K562 (cell line): ENCODE measurements around the gene PIP5K1B. TPM values are rescaled to one million over a fixed set of nuclear protein-coding genes. Genes with fewer than 3 reads are reported as not detected.

Experiments
- ADNP ChIP-seq: fragments of 200-800 bp; sonication (Bioruptor generic); IDR thresholded peaks from 2 replicates; pipeline ENCODE4 v1.6.1; 2016; ENCODE audit warnings: missing genetic modification characterization, missing compliant biosample characterization
- ARID2 ChIP-seq: fragments of 450-650 bp; IDR thresholded peaks from 2 replicates; pipeline ENCODE4 v1.6.1; 2017; ENCODE audit warnings: antibody characterized with exemption, mild to moderate bottlenecking
- BACH1 ChIP-seq: fragments of 200-800 bp; sonication (Bioruptor generic); IDR thresholded peaks from 2 replicates; pipeline ENCODE4 v1.6.1; 2016; ENCODE audit warnings: missing genetic modification characterization, missing compliant biosample characterization
- BCOR ChIP-seq: fragments of 450-650 bp; IDR thresholded peaks from 2 replicates; pipeline ENCODE4 v1.6.1; 2016
- ELF1 ChIP-seq: fragments of 200-800 bp; sonication (Bioruptor generic); IDR thresholded peaks from 2 replicates; pipeline ENCODE4 v1.6.1; 2016; ENCODE audit warnings: missing genetic modification characterization, missing compliant biosample characterization
- ETV5 ChIP-seq: sonication (generic); formaldehyde crosslinking; IDR thresholded peaks from 2 replicates; pipeline ENCODE4 v1.4.0; 2020; ENCODE audit warnings: low read depth, mild to moderate bottlenecking, missing genetic modification reagents
- EWSR1 ChIP-seq: fragments of 450-650 bp; IDR thresholded peaks from 2 replicates; pipeline ENCODE4 v1.6.1; 2018; ENCODE audit warnings: borderline replicate concordance, mild to moderate bottlenecking, low read depth, moderate library complexity; ENCODE audit not compliant: partially characterized antibody
- FOXO4 ChIP-seq: fragments of 450-650 bp; formaldehyde crosslinking; IDR thresholded peaks from 2 replicates; pipeline ENCODE4 v1.4.0; 2020; ENCODE audit warnings: mild to moderate bottlenecking, moderate library complexity
- HCFC1 ChIP-seq: IDR thresholded peaks from 2 replicates; pipeline ENCODE4 v1.6.1; 2012; ENCODE audit warnings: low read depth, low read length, improper control_type of control experiment
- HNRNPLL ChIP-seq: fragments of 200-400 bp; formaldehyde crosslinking; IDR thresholded peaks from 2 replicates; pipeline ENCODE4 v1.6.1; 2017; ENCODE audit warnings: low read length, low read depth, mild to moderate bottlenecking; ENCODE audit not compliant: poor library complexity, severe bottlenecking
- HOXB6 ChIP-seq: fragments of 250-450 bp; sonication (Bioruptor Pico); IDR thresholded peaks from 2 replicates; pipeline ENCODE4 v1.5.1; 2022; ENCODE audit warnings: mild to moderate bottlenecking, borderline replicate concordance
- ILF3 ChIP-seq: fragments of 450-650 bp; IDR thresholded peaks from 2 replicates; pipeline ENCODE4 v1.6.1; 2018; ENCODE audit warnings: antibody characterized with exemption, mild to moderate bottlenecking, moderate library complexity, borderline replicate concordance
- KAT8 ChIP-seq: fragments of 450-650 bp; IDR thresholded peaks from 2 replicates; pipeline ENCODE4 v1.6.1; 2016; ENCODE audit warnings: low read depth, mild to moderate bottlenecking
- KLF10 ChIP-seq: fragments of 250-450 bp; sonication (Bioruptor Pico); IDR thresholded peaks from 2 replicates; pipeline ENCODE4 v1.6.1; 2021; ENCODE audit warnings: matching md5 sums
- NCOA4 ChIP-seq: fragments of 450-650 bp; IDR thresholded peaks from 2 replicates; pipeline ENCODE4 v1.6.1; 2018; ENCODE audit warnings: mild to moderate bottlenecking; ENCODE audit not compliant: partially characterized antibody
- NFRKB ChIP-seq: fragments of 450-650 bp; IDR thresholded peaks from 2 replicates; pipeline ENCODE4 v1.6.1; 2016; ENCODE audit warnings: low read depth
- PHF21A ChIP-seq: fragments of 450-650 bp; IDR thresholded peaks from 2 replicates; pipeline ENCODE4 v1.6.1; 2017; ENCODE audit warnings: low read depth, borderline replicate concordance
- POLR2G ChIP-seq: fragments of 200-400 bp; formaldehyde crosslinking; IDR thresholded peaks from 2 replicates; pipeline ENCODE4 v1.6.1; 2017; ENCODE audit warnings: low read depth, mild to moderate bottlenecking, antibody characterized with exemption, low read length, moderate library complexity
- PTBP1 ChIP-seq: fragments of 200-400 bp; formaldehyde crosslinking; IDR thresholded peaks from 2 replicates; pipeline ENCODE4 v1.6.1; 2017; ENCODE audit warnings: low read depth, low read length
- RBM14 ChIP-seq: fragments of 200-400 bp; formaldehyde crosslinking; IDR thresholded peaks from 2 replicates; pipeline ENCODE4 v1.6.1; 2018; ENCODE audit warnings: low read depth, mild to moderate bottlenecking, low read length, moderate library complexity, borderline replicate concordance; ENCODE audit not compliant: insufficient read depth
- RBM34 ChIP-seq: fragments of 200-400 bp; formaldehyde crosslinking; IDR thresholded peaks from 2 replicates; pipeline ENCODE4 v1.6.1; 2018; ENCODE audit warnings: low read length, borderline replicate concordance; ENCODE audit not compliant: insufficient read depth
- SIN3B ChIP-seq: fragments of 450-650 bp; IDR thresholded peaks from 2 replicates; pipeline ENCODE4 v1.6.1; 2017; ENCODE audit warnings: low read depth, mild to moderate bottlenecking, moderate library complexity
- SMAD2 ChIP-seq: fragments of 150-350 bp; IDR thresholded peaks from 2 replicates; pipeline ENCODE4 v1.6.1; 2014; ENCODE audit warnings: low read depth, mild to moderate bottlenecking, low read length
- SMAD4 ChIP-seq: fragments of 250-450 bp; sonication (Bioruptor Pico); conservative IDR thresholded peaks from 2 replicates; pipeline ENCODE4 v1.8.0; 2021; ENCODE audit warnings: inconsistent platforms, mild to moderate bottlenecking, moderate library complexity
- SMARCB1 ChIP-seq: IDR thresholded peaks from 2 replicates; pipeline ENCODE4 v1.6.1; 2011; ENCODE audit warnings: improper control_type of control experiment, low read depth; ENCODE audit not compliant: insufficient read length
- TFAM ChIP-seq: fragments of 250-450 bp; sonication (Bioruptor Pico); conservative IDR thresholded peaks from 2 replicates; pipeline ENCODE4 v1.5.0; 2021; ENCODE audit warnings: mild to moderate bottlenecking, moderate library complexity
- ZNF146 ChIP-seq: IDR thresholded peaks from one replicate; pipeline ENCODE4 v1.6.1; 2018; ENCODE audit warnings: missing compliant biosample characterization; ENCODE audit not compliant: unreplicated experiment
- ZNF217 ChIP-seq: sonication (generic); formaldehyde crosslinking; IDR thresholded peaks from 2 replicates; pipeline ENCODE4 v1.8.0; 2022; ENCODE audit warnings: mild to moderate bottlenecking, missing genetic modification reagents
- ZNF274 ChIP-seq: IDR thresholded peaks from 2 replicates; pipeline ENCODE4 v1.6.1; 2011; ENCODE audit warnings: low read depth, mild to moderate bottlenecking, low read length, moderate library complexity, borderline replicate concordance
- ZNF347 ChIP-seq: fragments of 450-650 bp; formaldehyde crosslinking; IDR thresholded peaks from 2 replicates; pipeline ENCODE4 v1.4.0; 2020; ENCODE audit warnings: low read depth, mild to moderate bottlenecking, moderate library complexity
- ZNF584 ChIP-seq: fragments of 200-800 bp; sonication (Bioruptor generic); IDR thresholded peaks from 2 replicates; pipeline ENCODE4 v1.6.1; 2016; ENCODE audit warnings: low read depth, mild to moderate bottlenecking, missing genetic modification characterization, missing compliant biosample characterization
- ZNF764 ChIP-seq: fragments of 250-450 bp; sonication (Bioruptor Pico); IDR thresholded peaks from 2 replicates; pipeline ENCODE4 v1.4.0; 2020; ENCODE audit warnings: low read depth, mild to moderate bottlenecking, moderate library complexity
- ZNF77 ChIP-seq: fragments of 250-450 bp; sonication (Bioruptor Pico); IDR thresholded peaks from 2 replicates; pipeline ENCODE4 v1.5.0; 2020
- ZNF778 ChIP-seq: fragments of 450-650 bp; formaldehyde crosslinking; IDR thresholded peaks from 2 replicates; pipeline ENCODE4 v1.4.0; 2020; ENCODE audit warnings: mild to moderate bottlenecking, moderate library complexity
- polyA plus RNA-seq, 8 experiments: library from polyadenylated mRNA; depleted of rRNA in 4 of 8; stranded (reverse) in 5 of 8; unstranded in 3 of 8; fragments of >200 nt; fragmentation: Nextera tagmentation in 2 of 8; fragmentation: Illumina TruSeq in 1 of 8; extraction: Ambion mirVana in 2 of 8; extraction: Trizol in 1 of 8; gene quantifications; 2 replicates each; pipeline versions ENCODE4 v1.2.1 to v1.2.3, GENCODE V29; 2011 to 2014; ENCODE audit warnings: inconsistent platforms in 1 of 8, missing spikeins in 1 of 8
- total RNA-seq, 7 experiments: library from RNA; depleted of rRNA in 6 of 7; stranded (reverse); fragments of >200 nt in 6 of 7; fragmentation: Illumina TruSeq in 2 of 7; extraction: Trizol in 2 of 7; gene quantifications; 2 replicates each; pipeline versions ENCODE4 v1.2.1 to v1.2.3, GENCODE V29; 2011 to 2021; ENCODE audit warnings: low replicate concordance in 1 of 7

Gene PIP5K1B
- total and polyA plus RNA-seq, 9 of the 15 experiments (the other 6 are each of a cell fraction or from before 2014, with no cell fraction given): 3.1 to 12.9 (median 7.4) TPM

GRCh38 chr9:68747043-68747533, 42.0 kb downstream of the PIP5K1B start (continued):
- TF ChIP-seq FOXO4 (CRISPR knock-in tag): no peak
- TF ChIP-seq ZNF217 (CRISPR knock-in tag): no peak
- TF ChIP-seq SIN3B: no peak
- no peak for TF ChIP-seq ZNF77
- no peak for TF ChIP-seq RBM34
- TF ChIP-seq KAT8: no peak
- peak; percentile 68 for TF ChIP-seq BCOR
- no peak for TF ChIP-seq ARID2
- no peak for TF ChIP-seq NCOA4
- TF ChIP-seq ZNF347 (CRISPR knock-in tag): no peak
- TF ChIP-seq ZNF778 (CRISPR knock-in tag): no peak
- TF ChIP-seq HCFC1: no peak
- TF ChIP-seq ILF3: no peak
- no peak for TF ChIP-seq RBM14
- TF ChIP-seq SMAD4 (CRISPR knock-in tag): peak; percentile 63; the same call in 1 of the 2 replicates
- no peak for TF ChIP-seq EWSR1
- TF ChIP-seq KLF10: no peak
- TF ChIP-seq NFRKB: no peak
- TF ChIP-seq PTBP1: no peak
- TF ChIP-seq SMARCB1: no peak
- TF ChIP-seq ZNF764 (CRISPR knock-in tag): no peak
- TF ChIP-seq ZNF146 (CRISPR knock-in tag): no peak
- no peak for TF ChIP-seq ADNP
- TF ChIP-seq PHF21A: no peak
- no peak for TF ChIP-seq BACH1 (tag)
- no peak for TF ChIP-seq HNRNPLL
- no peak for TF ChIP-seq HOXB6
- TF ChIP-seq ZNF274: no peak
- no peak for TF ChIP-seq ELF1 (tag)
- no peak for TF ChIP-seq ZNF584
- no peak for TF ChIP-seq SMAD2
- no peak for TF ChIP-seq TFAM
- no peak for TF ChIP-seq POLR2G
- TF ChIP-seq ETV5 (CRISPR knock-in tag): no peak
